WTC11 (cell line): ENCODE measurements around the gene TMEM62. TPM values are rescaled to one million over a fixed set of nuclear protein-coding genes. Genes with fewer than 3 reads are reported as not detected.

Experiments
- ATAC-seq: fragments of 200-7000 bp; cut with Tn5 transposase; 2 replicates; pipeline ENCODE4 v1.10.0; 2021; ENCODE audit warnings: mild to moderate bottlenecking, moderate library complexity
- CTCF ChIA-PET: fragments of 300-600 bp; sonication (Branson Sonifier 250); formaldehyde crosslinking; loops from one replicate; lab custom pipeline; 2021; ENCODE audit warnings: antibody characterized with exemption; lab: Charles Lee
- POLR2A ChIA-PET: fragments of 350-600 bp; sonication (Branson Sonifier 250); formaldehyde crosslinking; loops from one replicate; lab custom pipeline; 2021; ENCODE audit warnings: antibody characterized with exemption; lab: Charles Lee
- DNase-seq: peaks from one replicate; pipeline ENCODE4 v3.0.0; 2021; ENCODE audit warnings: low spot score
- H3K27ac Mint-ChIP-seq: 2 replicates; pipeline ENCODE4 v1.8.0; 2021; ENCODE audit warnings: mixed read lengths
- H3K27me3 Mint-ChIP-seq: 2 replicates; pipeline ENCODE4 v1.8.0; 2021; ENCODE audit warnings: low read depth, mild to moderate bottlenecking, moderate library complexity, mixed read lengths
- H3K36me3 Mint-ChIP-seq: 2 replicates; pipeline ENCODE4 v1.8.0; 2021; ENCODE audit warnings: mixed read lengths
- H3K4me1 Mint-ChIP-seq: 2 replicates; pipeline ENCODE4 v1.8.0; 2022; ENCODE audit warnings: mixed read lengths
- H3K4me3 Mint-ChIP-seq: 2 replicates; pipeline ENCODE4 v1.8.0; 2021; ENCODE audit warnings: mild to moderate bottlenecking, moderate library complexity, mixed read lengths
- H3K9me3 Mint-ChIP-seq: 2 replicates; pipeline ENCODE4 v1.8.0; 2021; ENCODE audit warnings: mixed read lengths
- E2F5 ChIP-seq: sonication (generic); formaldehyde crosslinking; IDR thresholded peaks from 2 replicates; pipeline ENCODE4 v1.8.1; 2022; ENCODE audit warnings: mild to moderate bottlenecking, moderate library complexity, missing genetic modification reagents
- GABPB1 ChIP-seq: sonication (generic); formaldehyde crosslinking; IDR thresholded peaks from 2 replicates; pipeline ENCODE4 v1.8.1; 2023; ENCODE audit warnings: mild to moderate bottlenecking, missing genetic modification reagents
- GRHL2 ChIP-seq: fragments of 250-450 bp; sonication (Bioruptor Pico); IDR thresholded peaks from 2 replicates; pipeline ENCODE4 v1.8.0; 2022; ENCODE audit warnings: mild to moderate bottlenecking, moderate library complexity; ENCODE audit not compliant: insufficient replicate concordance, severe bottlenecking
- PREB ChIP-seq: sonication (generic); formaldehyde crosslinking; IDR thresholded peaks from 2 replicates; pipeline ENCODE4 v1.8.1; 2022; ENCODE audit warnings: mild to moderate bottlenecking, missing genetic modification reagents, moderate library complexity, borderline replicate concordance
- SMAD4 ChIP-seq: sonication (generic); formaldehyde crosslinking; IDR thresholded peaks from 2 replicates; pipeline ENCODE4 v1.8.0; 2022; ENCODE audit warnings: mild to moderate bottlenecking, missing genetic modification reagents
- SOX15 ChIP-seq: fragments of 250-450 bp; sonication (Bioruptor Pico); IDR thresholded peaks from 2 replicates; pipeline ENCODE4 v1.9.0; 2021; ENCODE audit warnings: mild to moderate bottlenecking
- SP1 ChIP-seq: sonication (generic); formaldehyde crosslinking; conservative IDR thresholded peaks from 2 replicates; pipeline ENCODE4 v1.8.1; 2022; ENCODE audit warnings: missing genetic modification reagents
- ZNF219 ChIP-seq: sonication (generic); formaldehyde crosslinking; IDR thresholded peaks from 2 replicates; pipeline ENCODE4 v1.8.0; 2023; ENCODE audit warnings: missing genetic modification reagents, mild to moderate bottlenecking, borderline replicate concordance
- ZNF263 ChIP-seq: sonication (generic); formaldehyde crosslinking; IDR thresholded peaks from 2 replicates; pipeline ENCODE4 v1.8.1; 2022; ENCODE audit warnings: low read depth, mild to moderate bottlenecking, moderate library complexity, missing genetic modification reagents
- ZNF317 ChIP-seq: sonication (generic); formaldehyde crosslinking; IDR thresholded peaks from 2 replicates; pipeline ENCODE4 v1.8.1; 2023; ENCODE audit warnings: low read depth, mild to moderate bottlenecking, moderate library complexity, missing genetic modification reagents, borderline replicate concordance
- ZNF671 ChIP-seq: fragments of 250-450 bp; sonication (Bioruptor Pico); IDR thresholded peaks from 2 replicates; pipeline ENCODE4 v1.8.0; 2021; ENCODE audit warnings: mild to moderate bottlenecking
- total RNA-seq: library from RNA; stranded (reverse); gene quantifications from 3 replicates; pipeline ENCODE4 v1.2.3, GENCODE V29; 2021
- TF ChIP-seq, protein P1 (sequence below): fragments of 250-450 bp; sonication (Bioruptor Pico); IDR thresholded peaks from 2 replicates; pipeline ENCODE4 v1.9.0; 2021; ENCODE audit warnings: mild to moderate bottlenecking, borderline replicate concordance
- TF ChIP-seq, protein P2 (sequence below): sonication (generic); formaldehyde crosslinking; IDR thresholded peaks from 2 replicates; pipeline ENCODE4 v1.8.0; 2022; ENCODE audit warnings: mild to moderate bottlenecking, missing genetic modification reagents
- TF ChIP-seq, protein P3 (sequence below): sonication (generic); formaldehyde crosslinking; IDR thresholded peaks from 2 replicates; pipeline ENCODE4 v1.8.0; 2022; ENCODE audit warnings: mild to moderate bottlenecking, missing genetic modification reagents
- TF ChIP-seq, protein P4 (sequence below): fragments of 250-450 bp; sonication (Bioruptor Pico); conservative IDR thresholded peaks from 2 replicates; pipeline ENCODE4 v1.9.0; 2021; ENCODE audit warnings: mild to moderate bottlenecking
- TF ChIP-seq, protein P5 (sequence below): sonication (generic); formaldehyde crosslinking; IDR thresholded peaks from 2 replicates; pipeline ENCODE4 v1.8.1; 2023; ENCODE audit warnings: mild to moderate bottlenecking, missing genetic modification reagents

TMEM62 gene
- total RNA-seq, 1 experiment from 2014 or later: 5.6 TPM

DNA sequence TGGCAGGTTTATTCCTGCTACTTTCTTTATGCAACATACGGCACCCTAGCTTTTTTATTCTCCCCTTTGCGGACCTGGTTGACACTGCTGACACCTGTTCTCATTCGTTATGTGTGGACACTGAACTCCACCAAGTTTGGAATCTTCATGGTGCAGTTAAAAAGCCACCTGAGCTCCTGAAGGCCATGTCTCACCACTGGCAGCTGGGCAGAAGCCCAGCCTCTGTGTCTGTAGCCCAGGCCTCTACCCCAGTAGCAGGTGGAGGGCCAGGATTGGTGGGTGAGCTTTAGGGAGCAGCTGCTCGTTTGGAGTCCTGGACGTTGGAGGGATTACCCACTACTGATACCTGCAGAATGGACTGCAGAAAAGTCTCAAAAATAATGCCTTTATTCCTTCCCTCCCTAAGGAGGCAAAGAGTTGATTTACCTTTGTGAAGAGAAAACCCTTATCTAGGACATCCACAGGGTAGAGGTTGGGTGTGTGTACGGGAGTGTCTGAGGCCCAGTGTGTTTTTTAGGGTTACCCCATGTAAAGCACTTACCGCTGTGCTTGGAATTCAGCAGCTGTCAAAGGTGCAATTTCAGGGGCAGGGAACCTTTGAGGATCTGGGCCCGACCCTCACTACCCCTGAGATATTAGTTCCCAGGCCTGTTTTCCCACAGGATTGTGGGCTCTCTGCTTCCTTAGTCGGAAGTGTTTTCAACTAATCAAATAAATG is 51.2 kb downstream of the TMEM62 start:
- Mint-ChIP-seq H3K27ac (peak overlapping the region; percentile 90), H3K27me3 (no peaks in the 10 kb centered on the region)
- CTCF ChIA-PET: interaction anchor here (0.5 to 2.4 kb wide), 10 partner anchors 10 to 819 kb away, joined by 3 to 13 read pairs (median 4); no protein-coding TSS in a partner anchor
- ATAC-seq: peak; percentile 1
- no peak for TF ChIP-seq ZNF671 (CRISPR knock-in tag)
- TF ChIP-seq, protein P1, sequence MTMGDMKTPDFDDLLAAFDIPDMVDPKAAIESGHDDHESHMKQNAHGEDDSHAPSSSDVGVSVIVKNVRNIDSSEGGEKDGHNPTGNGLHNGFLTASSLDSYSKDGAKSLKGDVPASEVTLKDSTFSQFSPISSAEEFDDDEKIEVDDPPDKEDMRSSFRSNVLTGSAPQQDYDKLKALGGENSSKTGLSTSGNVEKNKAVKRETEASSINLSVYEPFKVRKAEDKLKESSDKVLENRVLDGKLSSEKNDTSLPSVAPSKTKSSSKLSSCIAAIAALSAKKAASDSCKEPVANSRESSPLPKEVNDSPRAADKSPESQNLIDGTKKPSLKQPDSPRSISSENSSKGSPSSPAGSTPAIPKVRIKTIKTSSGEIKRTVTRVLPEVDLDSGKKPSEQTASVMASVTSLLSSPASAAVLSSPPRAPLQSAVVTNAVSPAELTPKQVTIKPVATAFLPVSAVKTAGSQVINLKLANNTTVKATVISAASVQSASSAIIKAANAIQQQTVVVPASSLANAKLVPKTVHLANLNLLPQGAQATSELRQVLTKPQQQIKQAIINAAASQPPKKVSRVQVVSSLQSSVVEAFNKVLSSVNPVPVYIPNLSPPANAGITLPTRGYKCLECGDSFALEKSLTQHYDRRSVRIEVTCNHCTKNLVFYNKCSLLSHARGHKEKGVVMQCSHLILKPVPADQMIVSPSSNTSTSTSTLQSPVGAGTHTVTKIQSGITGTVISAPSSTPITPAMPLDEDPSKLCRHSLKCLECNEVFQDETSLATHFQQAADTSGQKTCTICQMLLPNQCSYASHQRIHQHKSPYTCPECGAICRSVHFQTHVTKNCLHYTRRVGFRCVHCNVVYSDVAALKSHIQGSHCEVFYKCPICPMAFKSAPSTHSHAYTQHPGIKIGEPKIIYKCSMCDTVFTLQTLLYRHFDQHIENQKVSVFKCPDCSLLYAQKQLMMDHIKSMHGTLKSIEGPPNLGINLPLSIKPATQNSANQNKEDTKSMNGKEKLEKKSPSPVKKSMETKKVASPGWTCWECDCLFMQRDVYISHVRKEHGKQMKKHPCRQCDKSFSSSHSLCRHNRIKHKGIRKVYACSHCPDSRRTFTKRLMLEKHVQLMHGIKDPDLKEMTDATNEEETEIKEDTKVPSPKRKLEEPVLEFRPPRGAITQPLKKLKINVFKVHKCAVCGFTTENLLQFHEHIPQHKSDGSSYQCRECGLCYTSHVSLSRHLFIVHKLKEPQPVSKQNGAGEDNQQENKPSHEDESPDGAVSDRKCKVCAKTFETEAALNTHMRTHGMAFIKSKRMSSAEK (CRISPR knock-in tag): no peak
- TF ChIP-seq, protein P2, sequence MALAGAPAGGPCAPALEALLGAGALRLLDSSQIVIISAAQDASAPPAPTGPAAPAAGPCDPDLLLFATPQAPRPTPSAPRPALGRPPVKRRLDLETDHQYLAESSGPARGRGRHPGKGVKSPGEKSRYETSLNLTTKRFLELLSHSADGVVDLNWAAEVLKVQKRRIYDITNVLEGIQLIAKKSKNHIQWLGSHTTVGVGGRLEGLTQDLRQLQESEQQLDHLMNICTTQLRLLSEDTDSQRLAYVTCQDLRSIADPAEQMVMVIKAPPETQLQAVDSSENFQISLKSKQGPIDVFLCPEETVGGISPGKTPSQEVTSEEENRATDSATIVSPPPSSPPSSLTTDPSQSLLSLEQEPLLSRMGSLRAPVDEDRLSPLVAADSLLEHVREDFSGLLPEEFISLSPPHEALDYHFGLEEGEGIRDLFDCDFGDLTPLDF (CRISPR knock-in tag): no peak
- TF ChIP-seq, all 79 proteins: peak for 0
- no peak for DNase-seq
- Mint-ChIP-seq H3K36me3 (no peaks in the 10 kb centered on the region), H3K4me1 (peaks cover 18% of the 10 kb centered on the region), H3K9me3 (no peaks in the 10 kb centered on the region), H3K4me3 (peak overlapping the region; percentile 96)
- POLR2A ChIA-PET: no interaction called here

GRCh38 chr15:43185157-43186002 is 52.0 kb downstream of the TMEM62 start, which contains the start of gene CCNDBP1:
Gene CCNDBP1, plus strand, starts transcription at chr15:43185403. Its CDS starts 96 bp downstream, at chr15:43185499.
- ChIA-PET CTCF (interaction anchor here (0.6 to 2.4 kb wide), 11 partner anchors 9 to 820 kb away, joined by 3 to 13 read pairs (median 5); no protein-coding TSS in a partner anchor), POLR2A (no interaction called here)
- TF ChIP-seq SOX15 (CRISPR knock-in tag): no peak
- TF ChIP-seq ZNF263: no peak
- no peak for TF ChIP-seq ZNF219 (CRISPR knock-in tag)
- TF ChIP-seq GABPB1 (CRISPR knock-in tag): peak; percentile 27; the same call in 1 of the 2 replicates
- no peak for TF ChIP-seq ZNF317
- TF ChIP-seq, protein P2 (CRISPR knock-in tag): no peak; the same call in 1 of the 2 replicates
- TF ChIP-seq SMAD4 (CRISPR knock-in tag): no peak
- no peak for TF ChIP-seq PREB (CRISPR knock-in tag)
- no peak for TF ChIP-seq GRHL2 (CRISPR knock-in tag)
- TF ChIP-seq, protein P3, sequence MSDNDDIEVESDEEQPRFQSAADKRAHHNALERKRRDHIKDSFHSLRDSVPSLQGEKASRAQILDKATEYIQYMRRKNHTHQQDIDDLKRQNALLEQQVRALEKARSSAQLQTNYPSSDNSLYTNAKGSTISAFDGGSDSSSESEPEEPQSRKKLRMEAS: peak; percentile 81; the same call in 1 of the 2 replicates
- TF ChIP-seq, protein P4, sequence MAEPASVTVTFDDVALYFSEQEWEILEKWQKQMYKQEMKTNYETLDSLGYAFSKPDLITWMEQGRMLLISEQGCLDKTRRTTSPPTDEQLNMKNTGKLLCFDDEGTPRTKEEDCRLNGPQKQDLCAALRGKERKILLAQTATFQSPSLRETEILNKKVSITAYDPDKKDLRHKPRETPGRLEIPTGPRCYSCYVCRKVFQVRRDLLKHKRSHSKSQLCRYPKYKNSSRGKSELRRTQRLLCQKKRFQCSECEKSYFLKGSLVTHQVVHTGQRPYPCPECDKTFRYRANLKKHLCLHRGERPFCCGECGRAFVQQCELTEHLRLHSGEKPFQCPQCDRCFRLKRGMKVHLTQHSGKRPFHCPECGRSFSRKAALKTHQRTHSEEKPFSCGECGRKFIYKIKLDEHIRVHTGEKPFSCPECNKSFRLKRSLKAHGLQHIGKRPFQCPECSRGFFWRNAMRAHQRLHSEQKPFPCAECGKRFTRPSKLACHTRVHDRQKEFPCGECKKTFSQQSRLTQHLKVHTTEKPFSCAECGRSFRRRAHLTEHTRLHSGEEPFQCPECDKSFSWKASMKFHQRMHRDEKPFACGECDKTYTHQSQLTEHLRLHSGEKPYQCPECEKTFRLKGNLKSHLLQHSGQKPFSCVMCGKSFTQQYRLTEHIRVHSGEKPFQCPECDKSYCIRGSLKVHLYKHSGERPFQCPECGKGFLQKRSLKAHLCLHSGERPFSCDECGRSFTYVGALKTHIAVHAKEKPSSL (CRISPR knock-in tag): no peak
- TF ChIP-seq, protein P5, sequence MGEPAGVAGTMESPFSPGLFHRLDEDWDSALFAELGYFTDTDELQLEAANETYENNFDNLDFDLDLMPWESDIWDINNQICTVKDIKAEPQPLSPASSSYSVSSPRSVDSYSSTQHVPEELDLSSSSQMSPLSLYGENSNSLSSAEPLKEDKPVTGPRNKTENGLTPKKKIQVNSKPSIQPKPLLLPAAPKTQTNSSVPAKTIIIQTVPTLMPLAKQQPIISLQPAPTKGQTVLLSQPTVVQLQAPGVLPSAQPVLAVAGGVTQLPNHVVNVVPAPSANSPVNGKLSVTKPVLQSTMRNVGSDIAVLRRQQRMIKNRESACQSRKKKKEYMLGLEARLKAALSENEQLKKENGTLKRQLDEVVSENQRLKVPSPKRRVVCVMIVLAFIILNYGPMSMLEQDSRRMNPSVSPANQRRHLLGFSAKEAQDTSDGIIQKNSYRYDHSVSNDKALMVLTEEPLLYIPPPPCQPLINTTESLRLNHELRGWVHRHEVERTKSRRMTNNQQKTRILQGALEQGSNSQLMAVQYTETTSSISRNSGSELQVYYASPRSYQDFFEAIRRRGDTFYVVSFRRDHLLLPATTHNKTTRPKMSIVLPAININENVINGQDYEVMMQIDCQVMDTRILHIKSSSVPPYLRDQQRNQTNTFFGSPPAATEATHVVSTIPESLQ (CRISPR knock-in tag): no peak
- TF ChIP-seq E2F5: no peak
- TF ChIP-seq SP1: peak; percentile 63; the same call in 1 of the 2 replicates

More at GRCh38 chr15:43185157-43186002, 52.0 kb downstream of the TMEM62 start, which contains the start of gene CCNDBP1:
- ATAC-seq (peak; percentile 96), DNase-seq (peak; percentile 99)
- Mint-ChIP-seq H3K4me3 (peak within 1 kb of the TSS; percentile 96), H3K9me3 (no peaks in the 10 kb centered on the region), H3K27ac (peak within 1 kb of the TSS; percentile 90), H3K36me3 (no peaks in the 10 kb centered on the region), H3K4me1 (peaks cover 13% of the 10 kb centered on the region), H3K27me3 (no peaks in the 10 kb centered on the region)
